ENCODE measurements around the gene ELMO2. TPM values are rescaled to one million over a fixed set of nuclear protein-coding genes. Genes with fewer than 3 reads are reported as not detected.

The ELMO2 gene
- total and polyA plus RNA-seq, 5 experiments from 2014 or later, result 26.2 to 58.0 (median 51.1) TPM

- Mint-ChIP-seq H3K4me1 (peaks cover 22 to 50% (median 28%) of the 10 kb centered on the region in 4 donors), H3K4me3 (no peak overlapping the region)
- POLR2A ChIA-PET, result interaction anchor here (0.7 to 0.8 kb wide), 4 partner anchors 31 to 372 kb away, joined by 3 to 4 read pairs (median 4); no protein-coding TSS in a partner anchor
Measured at GRCh38 chr20:46346770-46347169, 59.6 kb downstream of the ELMO2 start.

GRCh38 chr20:46344488-46345162 lies 61.8 kb downstream of the ELMO2 start:
- Mint-ChIP-seq H3K36me3 (peaks cover 0 to 14% (median 0%) of the 10 kb centered on the region in 3 donors), H3K4me3 (peak overlapping the region in 5 of 10 donors; percentile 0 to 59 (median 11)), H3K27me3 (peaks cover 0 to 6% (median 0%) of the 10 kb centered on the region in 5 donors), H3K9me3 (no peaks in the 10 kb centered on the region), H3K27ac (peak overlapping the region; percentile 18 to 89 (median 75)), H3K4me1 (peaks cover 18 to 47% (median 25%) of the 10 kb centered on the region in 4 donors)
- DNase-seq (no peak), ATAC-seq (no peak)
- POLR2A ChIA-PET, result interaction anchor here (0.6 to 0.7 kb wide), 2 partner anchors 18 to 429 kb away, joined by 4 read pairs; no protein-coding TSS in a partner anchor

More at GRCh38 chr20:46346770-46347169, 59.6 kb downstream of the ELMO2 start:
- H3K27ac Mint-ChIP-seq, result peak overlapping the region in 5 of 10 donors; percentile 38 to 58 (median 50)
- H3K36me3 Mint-ChIP-seq, result peaks cover 0 to 28% (median 0%) of the 10 kb centered on the region in 3 donors
- DNase-seq (no peak), ATAC-seq (no peak)
- H3K9me3 Mint-ChIP-seq, result no peaks in the 10 kb centered on the region
- H3K27me3 Mint-ChIP-seq, result peaks cover 0 to 4% (median 0%) of the 10 kb centered on the region in 5 donors

- no peak for DNase-seq
- Mint-ChIP-seq H3K9me3 (no peaks in the 10 kb centered on the region), H3K4me1 (peaks cover 17 to 42% (median 23%) of the 10 kb centered on the region in 4 donors), H3K27me3 (peaks cover 0 to 9% (median 4%) of the 10 kb centered on the region in 5 donors), H3K36me3 (peaks cover 0 to 11% (median 0%) of the 10 kb centered on the region in 3 donors), H3K4me3 (peak overlapping the region in 6 of 10 donors; percentile 73 to 87 (median 82)), H3K27ac (peak overlapping the region in 7 of 10 donors; percentile 19 to 89 (median 63))
- no peak for ATAC-seq
- POLR2A ChIA-PET, result interaction anchor here (0.6 to 1.2 kb wide), 3 partner anchors 19 to 429 kb away, joined by 3 to 4 read pairs (median 4); partner anchors contain the start of gene ELMO2
Measured at GRCh38 chr20:46343975-46344357, 62.4 kb downstream of the ELMO2 start.

- Mint-ChIP-seq H3K36me3 (peaks cover 0 to 11% (median 0%) of the 10 kb centered on the region in 3 donors), H3K4me1 (peaks cover 16 to 42% (median 22%) of the 10 kb centered on the region in 4 donors), H3K4me3 (peak overlapping the region; percentile 62 to 87 (median 82)), H3K9me3 (no peaks in the 10 kb centered on the region), H3K27ac (peak overlapping the region in 9 of 10 donors; percentile 37 to 91 (median 76)), H3K27me3 (peaks cover 0 to 13% (median 9%) of the 10 kb centered on the region in 5 donors)
- ATAC-seq (peak; percentile 53 to 54), DNase-seq (no peak)
- POLR2A ChIA-PET, result interaction anchor here (1.2 kb wide), 1 partner anchor 63 kb away, joined by 3 read pairs; the partner anchor contains the start of gene ELMO2
Measured at GRCh38 chr20:46343348-46343974, 63.0 kb downstream of the ELMO2 start.

- H3K4me3 Mint-ChIP-seq, result peak overlapping the region; percentile 62 to 87 (median 82)
- peaks cover 16 to 42% (median 22%) of the 10 kb centered on the region in 4 donors for H3K4me1 Mint-ChIP-seq
- POLR2A ChIA-PET, result interaction anchor here (1.2 kb wide), 1 partner anchor 64 kb away, joined by 3 read pairs; the partner anchor contains the start of gene ELMO2
- DNase-seq, result no peak
- H3K27ac Mint-ChIP-seq, result peak overlapping the region in 8 of 10 donors; percentile 11 to 91 (median 68)
- H3K27me3 Mint-ChIP-seq, result peaks cover 0 to 13% (median 10%) of the 10 kb centered on the region in 5 donors
- peak; percentile 12 to 14 for ATAC-seq
- H3K36me3 Mint-ChIP-seq, result peaks cover 0 to 11% (median 0%) of the 10 kb centered on the region in 3 donors
- no peaks in the 10 kb centered on the region for H3K9me3 Mint-ChIP-seq
Measured at GRCh38 chr20:46342451-46343347, 63.7 kb downstream of the ELMO2 start.

- peak overlapping the region in 2 of 10 donors; percentile 23 to 87 for H3K4me3 Mint-ChIP-seq
- peaks cover 15 to 39% (median 22%) of the 10 kb centered on the region in 4 donors for H3K4me1 Mint-ChIP-seq
- ATAC-seq, result no peak
- no peaks in the 10 kb centered on the region for H3K9me3 Mint-ChIP-seq
- peak overlapping the region in 2 of 10 donors; percentile 40 to 41 for H3K27ac Mint-ChIP-seq
- no peak for DNase-seq
- H3K27me3 Mint-ChIP-seq, result peaks cover 0 to 14% (median 11%) of the 10 kb centered on the region in 5 donors
- POLR2A ChIA-PET, result no interaction called here
- H3K36me3 Mint-ChIP-seq, result peaks cover 0 to 6% (median 0%) of the 10 kb centered on the region in 3 donors
Measured at GRCh38 chr20:46342010-46342378, 64.4 kb downstream of the ELMO2 start.

GRCh38 chr20:46341074-46342009 lies 65.1 kb downstream of the ELMO2 start:
- DNase-seq (no peak), ATAC-seq (no peak)
- Mint-ChIP-seq H3K36me3 (peaks cover 0 to 4% (median 0%) of the 10 kb centered on the region in 3 donors), H3K27me3 (peaks cover 0 to 17% (median 11%) of the 10 kb centered on the region in 5 donors), H3K27ac (peak overlapping the region in 2 of 10 donors; percentile 40 to 77), H3K4me3 (no peak overlapping the region), H3K9me3 (no peaks in the 10 kb centered on the region), H3K4me1 (peaks cover 14 to 38% (median 21%) of the 10 kb centered on the region in 4 donors)
- POLR2A ChIA-PET, result interaction anchor here (0.6 kb wide), 1 partner anchor 326 kb away, joined by 3 read pairs; no protein-coding TSS in a partner anchor

- Mint-ChIP-seq H3K36me3 (no peaks in the 10 kb centered on the region), H3K27me3 (peaks cover 6 to 34% (median 19%) of the 10 kb centered on the region in 5 donors), H3K4me3 (no peak overlapping the region), H3K27ac (peak overlapping the region in 1 of 10 donors; percentile 30), H3K9me3 (no peaks in the 10 kb centered on the region), H3K4me1 (peaks cover 7 to 21% (median 18%) of the 10 kb centered on the region in 4 donors)
- POLR2A ChIA-PET, result interaction anchor here (1.0 kb wide), 1 partner anchor 17 kb away, joined by 4 read pairs; no protein-coding TSS in a partner anchor
- no peak for DNase-seq
- ATAC-seq, result no peak
Measured at GRCh38 chr20:46339037-46339436, 67.4 kb downstream of the ELMO2 start.

- Mint-ChIP-seq H3K27ac (no peak overlapping the region), H3K9me3 (no peaks in the 10 kb centered on the region), H3K4me1 (peaks cover 0 to 3% (median 0%) of the 10 kb centered on the region in 4 donors), H3K36me3 (no peaks in the 10 kb centered on the region), H3K27me3 (peaks cover 6 to 46% (median 21%) of the 10 kb centered on the region in 5 donors), H3K4me3 (no peak overlapping the region)
- POLR2A ChIA-PET, result no interaction called here
- ATAC-seq (no peak), DNase-seq (no peak)
Measured at GRCh38 chr20:46336735-46337134, 69.7 kb downstream of the ELMO2 start.

GRCh38 chr20:46334303-46334904 lies 72.0 kb downstream of the ELMO2 start:
- Mint-ChIP-seq H3K4me1 (peaks cover 0 to 2% (median under 1%) of the 10 kb centered on the region in 4 donors), H3K27me3 (peaks cover 10 to 60% (median 26%) of the 10 kb centered on the region in 5 donors)

More at GRCh38 chr20:46334303-46334904, 72.0 kb downstream of the ELMO2 start:
- POLR2A ChIA-PET, result no interaction called here
- Mint-ChIP-seq H3K36me3 (peaks cover 0 to 2% (median 0%) of the 10 kb centered on the region in 3 donors), H3K9me3 (no peaks in the 10 kb centered on the region), H3K27ac (no peak overlapping the region), H3K4me3 (no peak overlapping the region)
- no peak for ATAC-seq
- no peak for DNase-seq

Data from naive thymus-derived CD8-positive, alpha-beta T cell (primary cell).